Sigmoid colon (tissue), 4 donors: Measurements from ENCODE around the gene CNOT4.

Experiments
- EP300 ChIP-seq, 4 donors: sonication (generic); formaldehyde crosslinking; IDR thresholded peaks; one replicate each; pipeline ENCODE4 v1.6.1; 2017; ENCODE audit warnings: antibody characterized with exemption in 4 of 4
- POLR2A ChIP-seq, 2 donors: fragments of 450-650 bp; IDR thresholded peaks; one replicate each; pipeline ENCODE4 v1.6.1; 2016; ENCODE audit warnings: antibody characterized with exemption in 2 of 2, mild to moderate bottlenecking in 2 of 2, moderate library complexity in 2 of 2
- TF ChIP-seq, protein P1 (sequence below), 4 experiments: fragments of 450-650 bp in 3 of 4; fragments of 200-600 bp in 1 of 4; IDR thresholded peaks; one replicate each; pipeline ENCODE4 v1.5.1; 2016 to 2019; ENCODE audit warnings: antibody characterized with exemption in 4 of 4, mild to moderate bottlenecking in 3 of 4, moderate library complexity in 2 of 4

DNA sequence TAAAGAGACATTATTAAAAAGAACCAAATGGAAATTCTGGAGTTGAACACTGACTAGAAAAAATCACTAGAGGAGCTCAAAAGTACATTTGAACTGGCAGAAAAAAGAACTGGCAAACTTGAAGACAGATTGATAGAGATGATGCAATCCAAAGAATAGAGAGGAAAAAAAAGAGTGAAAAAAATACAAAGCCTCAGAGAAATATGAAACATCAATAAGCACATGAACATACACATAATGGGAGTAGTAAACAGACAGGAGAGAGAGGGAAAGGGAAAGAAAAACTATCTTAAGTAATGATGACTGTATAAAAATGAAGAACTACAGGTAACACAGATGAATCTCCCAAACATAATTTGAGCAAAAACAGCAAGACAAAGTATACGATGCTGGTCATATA, 61.1 kb downstream of the CNOT4 start:
- TF ChIP-seq, protein P1, sequence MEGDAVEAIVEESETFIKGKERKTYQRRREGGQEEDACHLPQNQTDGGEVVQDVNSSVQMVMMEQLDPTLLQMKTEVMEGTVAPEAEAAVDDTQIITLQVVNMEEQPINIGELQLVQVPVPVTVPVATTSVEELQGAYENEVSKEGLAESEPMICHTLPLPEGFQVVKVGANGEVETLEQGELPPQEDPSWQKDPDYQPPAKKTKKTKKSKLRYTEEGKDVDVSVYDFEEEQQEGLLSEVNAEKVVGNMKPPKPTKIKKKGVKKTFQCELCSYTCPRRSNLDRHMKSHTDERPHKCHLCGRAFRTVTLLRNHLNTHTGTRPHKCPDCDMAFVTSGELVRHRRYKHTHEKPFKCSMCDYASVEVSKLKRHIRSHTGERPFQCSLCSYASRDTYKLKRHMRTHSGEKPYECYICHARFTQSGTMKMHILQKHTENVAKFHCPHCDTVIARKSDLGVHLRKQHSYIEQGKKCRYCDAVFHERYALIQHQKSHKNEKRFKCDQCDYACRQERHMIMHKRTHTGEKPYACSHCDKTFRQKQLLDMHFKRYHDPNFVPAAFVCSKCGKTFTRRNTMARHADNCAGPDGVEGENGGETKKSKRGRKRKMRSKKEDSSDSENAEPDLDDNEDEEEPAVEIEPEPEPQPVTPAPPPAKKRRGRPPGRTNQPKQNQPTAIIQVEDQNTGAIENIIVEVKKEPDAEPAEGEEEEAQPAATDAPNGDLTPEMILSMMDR (IDR thresholded peaks at IDR 0.05): no peak
- no peak for TF ChIP-seq POLR2A (IDR thresholded peaks at IDR 0.05)
- TF ChIP-seq EP300 (IDR thresholded peaks at IDR 0.05): no peak
